HL-60 (cell line): ENCODE measurements around the gene FAM53B.
"Not testable (repeated sequence)": the region's sequence is repeated elsewhere in the genome, so short reads cannot be mapped to it uniquely, and the experiment has no call there.

Experiments
- CTCF ChIP-seq: IDR thresholded peaks from one replicate; pipeline ENCODE4 v1.5.1; 2011; ENCODE audit warnings: low read length, control low read depth, inconsistent platforms; ENCODE audit not compliant: insufficient read depth
- GABPA ChIP-seq: IDR thresholded peaks from 2 replicates; pipeline ENCODE4 v1.6.1; 2012; ENCODE audit warnings: low read depth
- POLR2AphosphoS5 ChIP-seq: IDR thresholded peaks from 2 replicates; pipeline ENCODE4 v1.6.1; 2012; ENCODE audit warnings: low read depth

- not testable (repeated sequence) for TF ChIP-seq CTCF, GABPA, POLR2AphosphoS5
These were observed 2.3 kb upstream of the FAM53B start for GRCh38 chr10:124746447-124746846.
